ENCODE data around the gene TTC39B.

The TTC39B gene

DNA sequence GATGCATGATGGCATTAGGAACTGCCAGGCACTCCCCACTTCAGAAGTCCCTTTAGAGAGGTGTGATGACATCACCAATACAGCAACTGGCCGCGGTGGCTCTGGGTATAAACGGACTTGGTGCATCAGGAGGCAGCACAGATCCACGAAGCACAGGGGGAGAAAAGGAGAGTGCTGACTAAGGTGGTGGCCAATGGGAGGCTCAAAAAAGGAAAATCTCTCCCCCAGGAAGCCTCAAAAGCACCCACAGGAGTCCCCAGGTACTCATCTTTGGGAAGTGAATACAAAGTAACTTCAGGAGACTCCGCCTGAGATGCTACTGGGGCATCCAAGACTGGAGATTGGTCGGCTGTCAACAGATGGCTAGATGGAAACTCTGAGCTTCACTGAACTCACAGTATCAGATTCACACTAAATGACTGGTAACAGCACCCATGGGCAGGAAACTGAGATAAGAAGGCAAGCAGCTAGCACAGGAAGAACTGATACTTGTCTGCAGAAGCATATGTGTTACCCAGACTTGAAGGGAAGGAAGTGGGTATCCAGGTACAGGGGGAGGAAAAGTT lies 7.6 kb downstream of the TTC39B start:
- DNase-seq: no peak

- DNase-seq: no peak
Measured at GRCh38 chr9:15298362-15298761, 8.7 kb downstream of the TTC39B start.

GRCh38 chr9:15295761-15296405 lies 11.1 kb downstream of the TTC39B start:
- no peak for DNase-seq

GRCh38 chr9:15294604-15295003 lies 12.4 kb downstream of the TTC39B start:
- DNase-seq: no peak

- DNase-seq: no peak
Measured at GRCh38 chr9:15293804-15294316, 13.2 kb downstream of the TTC39B start.

GRCh38 chr9:15293084-15293483 lies 13.9 kb downstream of the TTC39B start:
- DNase-seq: no peak

GRCh38 chr9:15289603-15290002 lies 17.4 kb downstream of the TTC39B start:
- no peak for DNase-seq

GRCh38 chr9:15287309-15287708 lies 19.7 kb downstream of the TTC39B start:
- no peak for DNase-seq

- DNase-seq: no peak
Measured at GRCh38 chr9:15286161-15286821, 20.7 kb downstream of the TTC39B start.

DNA sequence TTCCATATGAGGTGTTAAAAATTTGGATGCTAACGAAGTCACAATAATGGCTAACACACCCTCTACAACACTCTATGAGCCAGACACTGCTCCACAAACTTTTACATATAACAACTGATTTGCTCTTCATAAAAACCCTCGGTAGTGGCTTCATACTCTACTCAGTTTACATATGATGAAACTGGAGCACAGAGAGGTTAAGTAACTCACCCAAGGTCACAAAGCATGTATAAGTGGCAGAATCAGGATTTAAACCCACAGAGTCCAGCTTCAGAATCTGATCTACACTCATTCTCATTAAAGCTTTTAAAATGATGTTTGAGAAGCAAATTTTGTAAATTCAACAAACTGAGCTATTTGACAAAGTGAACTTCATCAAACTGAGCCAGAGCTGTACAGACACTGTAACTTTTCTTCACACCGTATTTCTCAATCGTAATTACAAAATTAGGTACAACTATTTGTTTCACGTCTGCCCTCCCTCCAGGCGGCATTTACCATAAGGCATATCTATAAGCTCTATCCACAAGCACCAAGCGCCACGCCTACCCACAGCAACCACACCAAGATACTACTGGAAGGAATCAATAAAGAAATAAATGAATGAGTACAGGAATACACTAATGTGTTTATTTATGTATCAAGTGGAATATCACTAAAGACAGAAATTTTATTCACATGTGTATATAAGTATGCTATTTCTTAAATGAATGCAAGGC lies 24.3 kb downstream of the TTC39B start:
- no peak for DNase-seq

- no peak for DNase-seq
Measured at GRCh38 chr9:15280647-15281046, 26.4 kb downstream of the TTC39B start.

- DNase-seq: no peak
Measured at GRCh38 chr9:15278839-15279238, 28.2 kb downstream of the TTC39B start.

GRCh38 chr9:15278091-15278687 lies 28.8 kb downstream of the TTC39B start:
- no peak for DNase-seq

GRCh38 chr9:15277400-15278090 lies 29.5 kb downstream of the TTC39B start:
- no peak for DNase-seq

DNA sequence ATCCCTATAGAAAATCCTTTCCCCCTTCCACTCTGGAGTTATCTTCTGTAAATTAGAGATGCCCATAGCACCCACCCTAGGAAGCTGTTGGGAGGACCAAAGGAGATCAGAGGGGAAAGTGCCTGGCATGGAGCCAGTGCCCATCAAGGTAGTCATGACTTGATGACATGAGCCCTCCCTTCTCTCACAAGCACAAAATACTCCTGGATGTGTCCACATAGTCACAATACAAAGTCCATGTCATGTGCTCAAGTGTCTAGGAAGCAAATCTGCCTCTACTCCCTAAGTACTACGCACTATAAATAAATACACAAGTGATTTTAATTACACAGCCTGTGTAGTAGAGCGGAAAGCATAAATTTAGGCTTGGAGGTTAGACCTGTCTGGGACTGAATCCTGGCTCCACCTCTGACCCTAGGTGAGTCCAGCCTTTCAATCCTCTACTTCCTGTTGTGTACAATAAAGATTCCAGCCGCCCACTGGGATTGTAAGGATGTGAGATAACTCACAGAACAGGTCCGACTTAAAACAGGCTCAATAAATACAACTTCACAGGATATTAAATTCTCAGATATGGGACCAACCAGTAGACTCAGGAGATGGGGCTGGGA lies 30.6 kb downstream of the TTC39B start:
- DNase-seq: no peak

GRCh38 chr9:15274425-15274824 lies 32.6 kb downstream of the TTC39B start:
- no peak for DNase-seq

- no peak for DNase-seq
Measured at GRCh38 chr9:15272377-15272928, 34.6 kb downstream of the TTC39B start.

GRCh38 chr9:15271403-15271802 lies 35.6 kb downstream of the TTC39B start:
- no peak for DNase-seq

DNA sequence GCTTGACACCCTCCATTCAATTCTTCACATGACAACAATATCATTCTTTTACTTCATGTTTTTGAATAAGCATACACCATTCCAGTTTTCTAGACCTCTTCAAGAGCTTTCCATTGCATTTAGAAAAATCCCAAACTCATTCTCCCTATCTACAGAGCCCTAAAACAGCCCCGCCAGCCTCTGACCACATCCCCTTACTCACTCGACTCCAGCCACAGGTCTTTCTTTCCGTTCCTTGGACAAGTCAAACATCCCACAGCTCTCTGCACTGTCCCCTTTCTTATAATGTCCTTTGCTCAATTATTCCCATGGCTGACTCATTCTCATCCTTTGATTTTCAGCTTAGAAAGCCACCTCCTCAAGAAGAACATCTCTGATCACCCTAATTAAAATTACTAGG lies 38.2 kb downstream of the TTC39B start:
- DNase-seq: no peak

DNA sequence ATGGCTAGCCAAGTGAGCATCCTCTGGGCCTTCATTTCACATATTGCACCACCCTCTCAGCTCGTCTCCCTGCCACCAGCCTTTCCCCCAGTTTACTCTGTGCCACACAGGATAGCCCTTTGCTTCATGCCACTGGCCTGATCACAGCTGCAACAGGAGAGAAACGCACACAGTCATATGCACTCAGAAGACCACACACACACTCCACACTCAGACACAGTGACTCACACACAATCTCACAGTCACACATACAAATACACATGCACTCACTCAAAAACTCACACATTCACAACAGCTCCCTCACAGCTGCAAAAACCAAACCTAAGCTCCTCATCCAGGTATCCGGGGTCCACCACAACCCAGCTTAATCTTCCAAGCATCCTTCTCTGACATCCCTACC lies 38.7 kb downstream of the TTC39B start:
- DNase-seq: no peak

GRCh38 chr9:15264918-15265317 lies 42.1 kb downstream of the TTC39B start:
- DNase-seq: no peak

GRCh38 chr9:15262581-15262980 lies 44.4 kb downstream of the TTC39B start:
- DNase-seq: no peak

All from activated CD4-positive, CD25-positive, alpha-beta regulatory T cell (primary cell).